Dedifferentiated amniotic fluid mesenchymal stem cell (primary cell): ENCODE data around the gene PPP1R12C.

Source experiments
- DNase-seq: peaks from one replicate; pipeline ENCODE4 v3.0.0-alpha.2; 2016; ENCODE audit errors: extremely low spot score

PPP1R12C gene

DNA sequence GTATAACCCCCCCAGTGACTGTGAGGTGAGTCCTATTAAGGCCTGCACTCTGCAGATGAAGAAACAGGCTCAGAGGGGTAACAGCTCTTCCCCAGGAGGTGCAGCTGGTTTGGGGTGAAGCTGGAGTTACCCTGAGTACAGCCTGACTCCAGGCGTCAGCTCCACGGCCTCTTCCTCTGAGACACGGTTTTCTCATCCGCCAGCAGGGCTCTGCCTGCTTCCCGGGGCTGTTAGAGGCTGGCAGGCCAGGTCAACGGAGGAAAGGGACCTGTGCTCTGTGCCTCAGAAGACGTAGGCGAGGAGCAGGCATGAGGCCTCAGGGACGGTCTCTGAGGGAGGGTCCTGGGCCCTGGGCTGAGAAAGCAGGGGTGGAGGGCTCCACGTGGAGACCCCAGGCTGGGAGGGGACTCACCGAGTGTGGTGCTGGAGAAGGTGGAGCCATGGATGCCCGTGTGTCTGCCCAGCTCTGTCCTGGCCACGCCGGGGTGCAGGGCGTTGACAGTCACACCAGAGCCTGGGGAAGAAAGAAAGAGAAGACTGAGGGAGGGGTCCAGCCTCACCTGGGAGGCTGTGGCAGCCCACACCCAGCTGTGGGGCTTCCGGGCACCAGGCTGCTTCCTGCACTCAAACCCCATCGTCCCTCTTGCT, 70.3 kb downstream of the PPP1R12C start:
- no peak for DNase-seq

GRCh38 chr19:55044771-55045716, 72.4 kb downstream of the PPP1R12C start:
- no peak for DNase-seq

- no peak for DNase-seq
These were observed 73.2 kb downstream of the PPP1R12C start for GRCh38 chr19:55044286-55044685.

DNA sequence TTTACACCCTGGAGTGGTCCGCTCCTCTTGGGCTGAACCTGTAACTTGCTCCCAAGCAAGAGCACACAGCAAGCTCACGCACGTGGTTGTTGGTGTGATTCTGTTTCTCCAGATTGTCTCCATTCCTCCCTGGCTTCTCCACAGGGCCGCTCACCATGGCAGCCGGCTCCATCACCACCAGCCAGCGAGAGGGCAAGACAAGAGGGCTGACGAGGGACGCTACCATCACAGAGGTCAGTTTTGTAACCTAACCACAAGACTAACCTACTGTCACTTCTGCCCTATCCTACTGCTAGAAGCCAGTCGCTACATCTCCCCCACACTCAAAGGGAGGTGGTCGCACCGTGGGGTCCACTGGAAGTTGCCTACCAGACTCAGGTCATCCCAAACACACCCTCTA, 74.7 kb downstream of the PPP1R12C start:
- DNase-seq, result no peak

- DNase-seq, result no peak
These were observed 75.1 kb downstream of the PPP1R12C start for GRCh38 chr19:55042344-55042678.

DNA sequence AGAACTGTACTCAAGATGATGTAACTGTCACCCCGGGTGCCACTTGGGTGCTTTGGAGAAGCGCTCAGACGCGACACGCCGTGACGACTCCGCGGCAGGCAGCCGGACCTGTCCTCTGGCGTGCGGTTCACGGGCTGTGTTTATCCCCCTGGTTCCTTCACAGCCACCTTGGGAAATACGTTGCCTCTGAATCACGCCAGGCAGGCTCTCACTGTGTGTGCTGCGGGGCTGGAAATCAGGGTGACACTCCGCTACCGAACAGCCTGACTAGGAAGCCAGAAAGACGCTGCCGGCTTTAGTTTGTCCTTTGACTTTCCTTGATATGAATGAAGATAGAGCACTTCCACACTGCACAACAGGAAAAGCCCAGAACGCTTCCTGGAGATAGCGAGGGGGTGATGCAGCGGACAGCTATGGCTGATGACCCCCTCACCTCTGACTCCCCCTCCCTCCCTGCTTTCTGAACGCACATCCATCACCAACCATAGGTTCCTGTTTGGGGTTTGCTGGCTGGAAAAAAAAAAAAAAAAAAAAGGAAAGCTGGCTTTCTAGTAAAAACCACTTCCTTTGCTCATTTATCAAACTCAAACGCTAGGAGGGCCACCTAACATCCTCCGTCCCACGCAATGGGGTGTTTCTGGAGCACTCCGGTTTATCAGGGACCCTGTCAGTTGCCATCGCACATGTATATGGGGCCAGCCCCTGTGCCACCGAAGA, 75.7 kb downstream of the PPP1R12C start:
- no peak for DNase-seq

GRCh38 chr19:55041244-55041626, 76.2 kb downstream of the PPP1R12C start:
- no peak for DNase-seq
